ACC112 (cell line): ENCODE data around the gene COA5.

Source experiments
- H2AFZ ChIP-seq: fragments of 200-600 bp; sonication (generic); one replicate; pipeline ENCODE4 v1.6.0; 2017; ENCODE audit warnings: antibody characterized with exemption, low read length; ENCODE audit not compliant: unreplicated experiment
- H3K27ac ChIP-seq: fragments of 200-600 bp; sonication (generic); 2 replicates; pipeline ENCODE4 v1.5.1; 2014; ENCODE audit warnings: low read depth, mild to moderate bottlenecking, antibody characterized with exemption, low read length, moderate library complexity
- H3K27me3 ChIP-seq: fragments of 200-600 bp; sonication (generic); 2 replicates; pipeline ENCODE4 v1.6.1; 2014; ENCODE audit warnings: mild to moderate bottlenecking, antibody characterized with exemption, low read length, moderate library complexity, mixed read lengths; ENCODE audit not compliant: insufficient read depth
- H3K36me3 ChIP-seq: fragments of 200-600 bp; sonication (generic); 2 replicates; pipeline ENCODE4 v1.6.1; 2016; ENCODE audit warnings: mild to moderate bottlenecking, antibody characterized with exemption, low read length, moderate library complexity, mixed read lengths; ENCODE audit not compliant: insufficient read depth
- H3K4me1 ChIP-seq: fragments of 200-600 bp; sonication (generic); one replicate; pipeline ENCODE4 v1.6.1; 2016; ENCODE audit warnings: low read length, mixed read lengths; ENCODE audit not compliant: insufficient read depth, unreplicated experiment, control insufficient read depth
- H3K4me3 ChIP-seq: fragments of 200-600 bp; sonication (generic); 2 replicates; pipeline ENCODE4 v1.5.1; 2014; ENCODE audit warnings: mild to moderate bottlenecking, low read depth, low read length
- H3K79me2 ChIP-seq: fragments of 200-600 bp; sonication (generic); one replicate; pipeline ENCODE4 v1.6.0; 2016; ENCODE audit warnings: low read length; ENCODE audit not compliant: control insufficient read depth, unreplicated experiment, insufficient read depth

The COA5 gene

DNA sequence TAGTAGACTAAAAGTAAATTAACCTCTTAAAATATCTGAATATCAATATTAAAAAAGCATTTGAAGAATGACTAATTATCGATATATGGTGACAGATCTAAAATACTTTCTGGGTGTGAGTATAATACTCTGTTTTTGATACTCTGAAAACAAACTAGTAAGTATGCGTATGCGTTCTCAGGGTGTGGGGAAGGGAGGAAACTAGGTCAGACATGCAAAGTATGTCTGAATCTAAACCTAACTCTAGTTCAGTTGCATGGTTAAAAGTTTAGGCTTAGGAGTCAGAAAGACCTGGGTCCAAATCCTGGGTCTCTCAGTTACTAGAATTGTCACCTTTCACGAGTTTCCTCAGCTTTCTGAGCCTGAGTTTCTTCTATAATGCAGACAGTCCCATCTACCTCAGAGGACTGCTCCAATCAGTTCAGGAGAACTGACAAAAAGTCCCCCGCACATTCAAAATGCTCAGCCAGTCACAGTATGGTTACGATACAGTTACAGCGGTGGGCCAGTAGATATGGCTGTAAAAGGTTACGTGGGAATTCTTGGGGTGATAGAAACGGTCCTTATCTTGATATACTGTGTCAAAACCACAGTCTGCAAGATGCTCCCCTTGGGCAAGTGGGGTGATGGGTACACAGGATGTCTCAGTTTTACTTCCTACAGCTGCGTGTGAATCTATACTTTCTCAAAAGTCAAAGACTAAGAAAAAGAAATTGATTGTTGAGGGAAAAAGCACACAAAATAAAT lies 29.3 kb upstream of the COA5 start:
- Histone ChIP-seq H3K4me3 (no peak overlapping the region), H3K79me2 (no peaks in the 10 kb centered on the region), H2AFZ (no peak overlapping the region), H3K27ac (no peak overlapping the region), H3K4me1 (no peaks in the 10 kb centered on the region), H3K27me3 (no peaks in the 10 kb centered on the region), H3K36me3 (no peaks in the 10 kb centered on the region)

DNA sequence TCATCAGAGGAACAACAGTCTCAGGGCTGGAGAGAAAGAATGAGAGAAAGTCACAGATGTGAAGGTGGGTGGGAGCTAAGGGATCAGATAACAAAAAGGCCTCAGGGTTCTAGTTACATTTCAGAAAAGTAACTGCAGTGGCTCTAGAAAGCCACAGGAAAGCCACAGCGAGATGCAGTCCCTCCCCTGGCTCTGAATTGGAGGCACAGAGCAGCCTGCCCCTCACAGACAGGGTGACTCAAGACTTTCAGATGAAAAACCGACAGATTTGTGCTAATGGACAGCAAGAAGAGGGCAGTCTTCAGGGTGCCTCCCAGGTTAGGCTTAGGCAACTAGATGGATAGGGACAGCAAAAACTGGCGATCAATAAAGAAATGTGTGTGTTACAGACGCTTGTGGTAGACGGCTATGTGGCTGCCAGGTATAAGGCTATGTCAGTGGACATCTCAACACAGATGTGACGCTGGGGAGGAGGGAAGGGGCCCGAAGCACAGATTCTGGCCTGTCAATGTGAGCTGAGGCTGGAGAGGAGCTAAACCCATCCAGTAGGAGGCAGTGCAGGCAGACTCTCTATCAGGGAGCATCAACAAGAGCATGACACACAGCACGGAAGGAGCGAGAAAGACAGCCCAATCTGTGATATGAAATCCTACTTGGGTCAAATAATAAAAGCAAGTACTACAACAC lies 26.2 kb upstream of the COA5 start:
- Histone ChIP-seq H3K79me2 (no peaks in the 10 kb centered on the region), H3K36me3 (no peaks in the 10 kb centered on the region), H3K4me3 (no peak overlapping the region), H3K27me3 (no peaks in the 10 kb centered on the region), H3K4me1 (no peaks in the 10 kb centered on the region), H3K27ac (no peak overlapping the region), H2AFZ (no peak overlapping the region)

DNA sequence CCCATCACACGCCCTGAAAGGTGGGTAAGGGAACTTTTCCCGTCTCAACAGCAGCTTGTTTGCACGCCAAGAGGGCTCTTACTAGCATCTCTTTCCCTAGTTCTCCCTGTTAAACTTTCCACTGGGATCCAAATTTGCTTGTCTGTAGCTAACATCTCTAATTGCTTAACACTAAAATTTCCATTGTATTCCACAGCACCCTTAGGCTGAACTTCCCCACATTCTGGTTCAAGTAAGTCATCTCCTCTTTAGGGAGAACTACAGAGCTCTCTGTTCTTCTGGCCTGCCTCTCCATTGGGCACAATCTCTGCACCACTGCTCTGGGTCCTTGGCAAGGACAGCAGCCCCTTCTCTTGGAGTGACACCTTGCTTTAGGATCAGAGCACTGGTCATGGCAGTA lies 24.0 kb upstream of the COA5 start:
- H2AFZ ChIP-seq = no peak overlapping the region
- no peaks in the 10 kb centered on the region for H3K79me2 ChIP-seq
- no peaks in the 10 kb centered on the region for H3K4me1 ChIP-seq
- H3K27ac ChIP-seq = no peak overlapping the region
- no peaks in the 10 kb centered on the region for H3K36me3 ChIP-seq
- peaks cover 5% of the 10 kb centered on the region; the same call in 1 of the 2 replicates for H3K27me3 ChIP-seq
- no peak overlapping the region for H3K4me3 ChIP-seq

DNA sequence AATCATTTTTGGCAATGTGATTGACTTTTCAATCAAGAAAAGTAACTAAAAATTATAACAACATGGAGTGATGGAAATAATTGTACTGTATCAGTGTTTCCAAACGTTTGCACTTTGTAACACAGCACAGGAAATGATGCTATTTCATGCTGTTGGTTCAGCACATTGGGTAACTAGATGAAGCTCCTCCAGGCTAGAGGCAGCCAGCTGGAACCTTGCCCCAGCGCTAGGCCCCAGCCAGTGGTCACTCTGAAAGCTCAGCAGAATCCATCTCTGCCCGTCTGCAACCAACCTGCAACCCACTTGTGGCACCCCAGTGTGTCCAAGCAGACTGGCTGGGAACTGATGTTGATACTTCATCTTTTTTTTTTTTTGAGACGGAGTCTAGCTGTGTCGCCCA lies 15.3 kb upstream of the COA5 start:
- Histone ChIP-seq H3K4me1 (peaks cover 9% of the 10 kb centered on the region), H3K27ac (no peak overlapping the region), H3K79me2 (no peaks in the 10 kb centered on the region), H3K27me3 (peaks cover 5% of the 10 kb centered on the region; the same call in 1 of the 2 replicates), H3K4me3 (no peak overlapping the region), H3K36me3 (no peaks in the 10 kb centered on the region), H2AFZ (no peak overlapping the region)

DNA sequence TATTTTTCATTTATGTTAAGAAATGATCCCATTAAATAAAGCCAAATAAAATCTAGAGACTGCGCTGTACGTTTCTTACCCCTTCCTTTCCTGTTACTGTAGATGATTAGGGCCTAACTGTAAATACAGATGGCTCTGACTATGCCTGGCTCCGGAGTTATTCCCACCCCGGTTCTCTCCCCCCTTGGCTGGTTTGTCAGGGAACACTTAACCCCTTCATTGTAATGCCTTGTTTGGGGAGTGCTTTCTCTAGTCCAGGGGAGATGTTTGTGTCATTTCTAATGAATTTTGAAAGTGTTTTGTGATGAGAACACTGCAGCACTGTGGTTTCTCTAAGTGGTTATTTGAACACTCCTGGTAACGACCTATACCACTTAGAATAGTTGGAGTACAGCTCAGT lies 8.8 kb upstream of the COA5 start:
- Histone ChIP-seq H3K36me3 (peaks cover 16% of the 10 kb centered on the region), H3K4me3 (no peak overlapping the region), H2AFZ (no peak overlapping the region), H3K27ac (no peak overlapping the region), H3K4me1 (no peaks in the 10 kb centered on the region), H3K79me2 (no peaks in the 10 kb centered on the region), H3K27me3 (no peaks in the 10 kb centered on the region)

DNA sequence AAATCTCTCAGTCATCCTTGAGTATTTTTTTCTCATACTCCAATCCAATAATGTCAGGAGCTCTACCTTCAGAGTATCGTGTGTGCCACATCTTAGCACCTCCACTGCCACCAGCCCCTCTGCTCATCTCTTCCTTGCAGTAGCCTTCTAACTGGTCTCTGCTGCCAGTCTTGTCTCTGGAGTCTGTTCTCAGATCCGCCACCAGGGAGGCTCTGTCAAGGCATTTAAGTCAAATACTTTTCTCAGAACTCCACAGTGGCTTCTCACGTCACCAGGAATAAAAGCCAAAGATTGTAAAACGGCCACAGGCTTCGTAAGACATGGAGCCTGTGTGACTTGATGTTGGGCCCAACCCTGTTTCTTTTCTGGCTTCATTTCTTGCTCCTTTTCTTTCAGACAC lies 7.2 kb upstream of the COA5 start:
- Histone ChIP-seq H3K27ac (no peak overlapping the region), H3K36me3 (peaks cover 19% of the 10 kb centered on the region), H3K4me3 (no peak overlapping the region), H3K79me2 (peaks cover 14% of the 10 kb centered on the region), H3K4me1 (peaks cover 12% of the 10 kb centered on the region), H3K27me3 (no peaks in the 10 kb centered on the region), H2AFZ (no peak overlapping the region)

DNA sequence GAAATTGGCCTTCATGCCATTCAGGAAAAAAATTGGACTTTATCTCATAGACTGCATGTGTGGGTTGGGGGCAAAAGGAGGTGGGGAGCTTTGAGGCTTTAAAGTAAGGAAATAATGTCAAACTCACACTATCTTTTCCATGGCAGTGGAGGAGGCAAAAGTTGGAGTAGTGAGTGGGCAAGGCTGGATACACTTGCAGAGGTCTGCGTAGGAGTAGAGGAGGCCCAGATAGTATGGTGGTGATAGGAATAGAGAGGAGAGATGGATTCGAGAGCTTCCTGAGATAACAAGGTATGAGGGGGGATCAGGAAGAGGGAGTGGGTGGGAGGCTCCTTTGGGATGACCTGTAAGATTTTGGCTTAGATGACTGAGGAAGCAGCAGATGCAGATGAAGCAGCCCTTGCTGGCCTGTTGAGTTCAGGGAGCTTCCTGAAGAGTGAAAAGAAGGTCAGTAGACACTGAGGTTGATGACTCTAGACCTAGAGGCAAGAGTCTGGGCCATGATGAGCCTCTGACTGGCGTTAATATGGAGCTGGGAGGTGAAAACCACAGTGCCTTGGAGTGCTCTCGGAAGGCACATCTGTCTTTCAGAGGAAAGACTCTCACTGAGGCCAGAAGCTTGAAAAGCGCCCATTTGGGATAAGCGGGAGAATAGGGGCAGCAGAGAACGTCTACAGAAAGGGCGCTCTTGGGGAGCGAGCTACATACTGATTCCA lies 5.9 kb upstream of the COA5 start:
- Histone ChIP-seq H3K4me1 (peaks cover 22% of the 10 kb centered on the region), H3K27me3 (no peaks in the 10 kb centered on the region), H3K36me3 (peaks cover 25% of the 10 kb centered on the region), H3K79me2 (peaks cover 27% of the 10 kb centered on the region), H3K27ac (no peak overlapping the region), H3K4me3 (no peak overlapping the region), H2AFZ (no peak overlapping the region)

DNA sequence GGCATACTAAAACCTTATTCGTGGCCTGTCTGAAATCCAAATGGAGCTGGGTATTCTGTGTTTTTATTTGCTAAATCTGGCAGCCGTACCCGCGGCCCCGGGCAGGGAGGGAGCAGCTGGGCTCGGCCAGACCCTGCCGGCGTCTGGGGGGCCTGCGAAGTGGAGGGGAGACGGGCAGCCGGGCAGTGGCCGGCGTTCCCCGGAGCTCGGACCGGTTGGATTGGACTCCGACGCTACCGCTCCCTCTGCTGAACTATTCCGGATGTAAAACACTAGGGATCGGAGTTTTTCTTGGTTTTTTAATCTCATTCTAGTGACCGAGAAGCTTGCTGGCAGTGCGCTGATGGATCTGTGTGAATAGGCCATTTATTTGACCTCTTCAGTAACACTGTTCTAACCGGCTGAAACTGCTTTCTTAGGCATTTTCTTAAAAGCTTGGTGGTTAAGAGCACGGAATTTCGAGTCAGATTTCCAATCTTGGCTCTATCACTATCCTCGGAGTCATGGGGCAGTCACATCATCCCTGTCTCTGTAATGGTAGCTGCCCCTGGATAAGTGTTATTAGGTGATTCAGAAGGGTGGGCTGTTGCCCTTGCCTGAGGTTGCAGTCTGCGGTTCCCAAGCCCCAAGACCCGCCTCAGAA lies 771 bp upstream of the COA5 start:
- Histone ChIP-seq H3K27me3 (no peaks in the 10 kb centered on the region), H2AFZ (peak overlapping the region; percentile 46), H3K4me3 (peak overlapping the region; percentile 94), H3K36me3 (peaks cover 21% of the 10 kb centered on the region), H3K79me2 (peaks cover 65% of the 10 kb centered on the region), H3K27ac (peak overlapping the region; percentile 76), H3K4me1 (peaks cover 33% of the 10 kb centered on the region)

DNA sequence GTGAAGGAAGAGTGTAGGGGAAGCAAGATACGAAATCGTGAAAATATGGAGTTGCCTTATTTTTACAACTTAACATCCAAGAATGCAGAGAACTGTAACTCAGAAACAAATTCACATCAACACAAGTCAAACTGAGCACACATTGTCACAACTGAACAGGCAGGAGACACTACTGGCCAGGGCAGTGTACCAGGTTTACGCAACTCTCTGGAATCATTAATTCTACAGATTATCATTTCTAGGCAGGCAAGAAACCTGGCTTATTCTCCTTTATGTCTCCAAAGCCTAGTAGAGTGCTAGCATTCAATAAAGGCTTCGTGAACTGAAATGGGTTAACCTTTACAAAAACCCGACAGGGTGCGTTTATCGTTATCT lies 584 bp downstream of the COA5 start:
- Histone ChIP-seq H3K79me2 (peaks cover 65% of the 10 kb centered on the region), H3K4me1 (peaks cover 33% of the 10 kb centered on the region), H3K4me3 (peak overlapping the region; percentile 94), H3K27ac (peak overlapping the region; percentile 76), H3K36me3 (peaks cover 13% of the 10 kb centered on the region; the same call in 1 of the 2 replicates), H3K27me3 (no peaks in the 10 kb centered on the region), H2AFZ (peak overlapping the region; percentile 93)

DNA sequence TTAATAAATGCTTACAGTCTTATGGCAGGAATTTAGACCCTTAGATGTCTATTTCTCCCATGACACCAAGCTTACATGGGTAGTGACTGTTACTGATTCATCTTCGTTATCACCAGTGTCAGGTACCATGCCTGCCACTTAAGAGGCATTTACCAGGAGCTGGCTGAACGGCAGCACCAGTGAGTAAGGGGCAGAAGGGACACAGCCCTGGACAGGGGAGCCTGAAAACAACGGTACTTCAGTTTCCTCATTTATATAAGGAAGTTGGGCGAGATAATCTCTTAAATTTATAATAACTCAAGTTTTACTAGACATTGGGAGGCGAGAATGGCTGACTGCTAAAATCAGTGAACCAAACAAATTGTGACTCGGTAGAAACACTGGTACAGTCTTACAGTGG lies 1.2 kb downstream of the COA5 start:
- no peaks in the 10 kb centered on the region for H3K27me3 ChIP-seq
- H3K79me2 ChIP-seq = peaks cover 65% of the 10 kb centered on the region
- H3K4me1 ChIP-seq = peaks cover 33% of the 10 kb centered on the region
- peak overlapping the region; percentile 94 for H3K4me3 ChIP-seq
- no peak overlapping the region for H3K27ac ChIP-seq
- no peak overlapping the region for H2AFZ ChIP-seq
- H3K36me3 ChIP-seq = peaks cover 9% of the 10 kb centered on the region; the same call in 1 of the 2 replicates
